Lung (tissue), 12 donors: Measurements from ENCODE around the gene ARHGAP9. TPM values are rescaled to one million over a fixed set of nuclear protein-coding genes. Genes with fewer than 3 reads are reported as not detected.

Source experiments
- ATAC-seq: fragments of 200-7000 bp; cut with Tn5 transposase; one replicate; pipeline ENCODE4 v1.9.1; 2020; ENCODE audit warnings: moderate number of reproducible peaks; ENCODE audit not compliant: insufficient read depth, low FRiP score
- DNase-seq, 3 donors: peaks; one replicate each; pipeline ENCODE4 v3.0.0-alpha.2; 2013 to 2017
- H3K27ac ChIP-seq, 2 donors: one replicate each; pipeline ENCODE4 v1.5.1; 2013; ENCODE audit warnings: mild to moderate bottlenecking in 2 of 2, moderate library complexity in 2 of 2, control low read depth in 1 of 2, inconsistent platforms in 1 of 2, low read depth in 1 of 2, low read length in 1 of 2
- H3K27me3 ChIP-seq, 3 donors: one replicate each; pipeline ENCODE4 v1.5.1; 2013; ENCODE audit warnings: low read length in 2 of 3; ENCODE audit not compliant: control insufficient read depth in 3 of 3, insufficient read depth in 3 of 3
- H3K36me3 ChIP-seq, 4 donors: one replicate each; pipeline ENCODE4 v1.5.1; 2013; ENCODE audit warnings: low read length in 4 of 4, mild to moderate bottlenecking in 1 of 4, moderate library complexity in 1 of 4; ENCODE audit not compliant: control insufficient read depth in 4 of 4, insufficient read depth in 4 of 4
- H3K4me1 ChIP-seq, 5 donors: one replicate each; pipeline ENCODE4 v1.5.1; 2013; ENCODE audit warnings: low read length in 5 of 5, mild to moderate bottlenecking in 2 of 5, moderate library complexity in 1 of 5; ENCODE audit not compliant: control insufficient read depth in 5 of 5, insufficient read depth in 5 of 5
- H3K4me3 ChIP-seq: one replicate; pipeline ENCODE4 v1.5.1; 2013; ENCODE audit warnings: mild to moderate bottlenecking, control low read depth, moderate library complexity
- H3K9ac ChIP-seq, 2 donors: one replicate each; pipeline ENCODE4 v1.5.1; 2013; ENCODE audit warnings: low read length in 2 of 2, control low read depth in 1 of 2; ENCODE audit not compliant: insufficient read depth in 1 of 2
- H3K9me3 ChIP-seq, 4 donors: one replicate each; pipeline ENCODE4 v1.5.1; 2013; ENCODE audit warnings: low read length in 3 of 4, mild to moderate bottlenecking in 1 of 4, moderate library complexity in 1 of 4; ENCODE audit not compliant: control insufficient read depth in 4 of 4, insufficient read depth in 3 of 4
- CTCF ChIP-seq: IDR thresholded peaks from 2 replicates; pipeline ENCODE4 v1.5.1; 2012; ENCODE audit warnings: mild to moderate bottlenecking; ENCODE audit errors: control extremely low read depth, extremely low read depth
- WGBS, 2 donors: extraction: QIAGEN DNeasy Blood & Tissue Kit; methylation state at CpG; one replicate each; pipeline ENCODE4 v1.1.7; 2013; 5-methylcytosine and 5-hydroxymethylcytosine counted together
- polyA plus RNA-seq, 2 donors: library from polyadenylated mRNA; stranded (reverse); fragments of 200-250 nt; gene quantifications; one replicate each; pipeline ENCODE4 v1.2.1, GENCODE V29; 2013
- total RNA-seq, 2 donors: library from RNA; depleted of rRNA in 1 of 2; stranded (reverse); fragments of >200 nt in 1 of 2; gene quantifications; one replicate each; pipeline ENCODE4 v1.2.1, GENCODE V29; 2014 to 2021
- donor health status: control.
- donor health status: control.
- donor health status: Bipolar disorder and iron deficiency.
- donor health status: healthy.
- donor health status: DM: yes; HTN: yes; CAD: no.

ARHGAP9 gene
- total and polyA plus RNA-seq, 4 donors: 14.7 to 62.1 (median 33.1) TPM

- no peak for TF ChIP-seq CTCF
- ATAC-seq (no peak), DNase-seq (no peak)
- Histone ChIP-seq H3K36me3 (peaks cover 25 to 51% (median 39%) of the 10 kb centered on the region in 4 donors), H3K9me3 (no peaks in the 10 kb centered on the region), H3K4me1 (peaks cover 2 to 5% (median 4%) of the 10 kb centered on the region in 5 donors), H3K27me3 (no peaks in the 10 kb centered on the region), H3K4me3 (no peak overlapping the region), H3K27ac (no peak overlapping the region), H3K9ac (no peak overlapping the region)
- WGBS, 2 donors: 97 to 99% methylated on average over 5 of the region's 5 CpGs
Measured at GRCh38 chr12:57513266-57513665, 33.6 kb upstream of the ARHGAP9 start.

GRCh38 chr12:57512665-57513064, 33.0 kb upstream of the ARHGAP9 start:
- ATAC-seq: no peak
- H3K36me3 ChIP-seq: peaks cover 23 to 50% (median 39%) of the 10 kb centered on the region in 4 donors

GRCh38 chr12:57511588-57512325, 32.1 kb upstream of the ARHGAP9 start:
- 96 to 97% methylated on average over 7 of the region's 7 CpGs for WGBS, 2 donors

More at GRCh38 chr12:57512665-57513064, 33.0 kb upstream of the ARHGAP9 start:
- H3K9ac ChIP-seq: no peak overlapping the region
- H3K4me3 ChIP-seq: no peak overlapping the region
- H3K27ac ChIP-seq: no peak overlapping the region
- H3K4me1 ChIP-seq: peaks cover 0 to 2% (median 0%) of the 10 kb centered on the region in 5 donors
- H3K27me3 ChIP-seq: no peaks in the 10 kb centered on the region
- TF ChIP-seq CTCF: no peak
- no peak for DNase-seq
- no peaks in the 10 kb centered on the region for H3K9me3 ChIP-seq
- WGBS, 2 donors: 93 to 96% methylated on average over 6 of the region's 6 CpGs

More at GRCh38 chr12:57511588-57512325, 32.1 kb upstream of the ARHGAP9 start:
- Histone ChIP-seq H3K27me3 (no peaks in the 10 kb centered on the region), H3K4me1 (no peaks in the 10 kb centered on the region), H3K27ac (no peak overlapping the region), H3K9ac (no peak overlapping the region), H3K36me3 (peaks cover 23 to 44% (median 35%) of the 10 kb centered on the region in 4 donors), H3K9me3 (no peaks in the 10 kb centered on the region), H3K4me3 (no peak overlapping the region)
- TF ChIP-seq CTCF: no peak
- ATAC-seq: no peak
- no peak for DNase-seq
